A549 treated with AZD2906 at 1 μM for 4 hours (cell line): ENCODE data around the gene ELF2. TPM values are rescaled to one million over a fixed set of nuclear protein-coding genes. Genes with fewer than 3 reads are reported as not detected.

Experiments used
- total RNA-seq: library from RNA; stranded (reverse); fragments of 200-300 nt; extraction: Qiagen RNA extraction; gene quantifications from 5 replicates; pipeline ENCODE4 v1.2.3, GENCODE V29; 2022

The ELF2 gene
- total RNA-seq: 9.4 to 15.2 TPM (median 11.1 TPM) in 5 replicates

DNA sequence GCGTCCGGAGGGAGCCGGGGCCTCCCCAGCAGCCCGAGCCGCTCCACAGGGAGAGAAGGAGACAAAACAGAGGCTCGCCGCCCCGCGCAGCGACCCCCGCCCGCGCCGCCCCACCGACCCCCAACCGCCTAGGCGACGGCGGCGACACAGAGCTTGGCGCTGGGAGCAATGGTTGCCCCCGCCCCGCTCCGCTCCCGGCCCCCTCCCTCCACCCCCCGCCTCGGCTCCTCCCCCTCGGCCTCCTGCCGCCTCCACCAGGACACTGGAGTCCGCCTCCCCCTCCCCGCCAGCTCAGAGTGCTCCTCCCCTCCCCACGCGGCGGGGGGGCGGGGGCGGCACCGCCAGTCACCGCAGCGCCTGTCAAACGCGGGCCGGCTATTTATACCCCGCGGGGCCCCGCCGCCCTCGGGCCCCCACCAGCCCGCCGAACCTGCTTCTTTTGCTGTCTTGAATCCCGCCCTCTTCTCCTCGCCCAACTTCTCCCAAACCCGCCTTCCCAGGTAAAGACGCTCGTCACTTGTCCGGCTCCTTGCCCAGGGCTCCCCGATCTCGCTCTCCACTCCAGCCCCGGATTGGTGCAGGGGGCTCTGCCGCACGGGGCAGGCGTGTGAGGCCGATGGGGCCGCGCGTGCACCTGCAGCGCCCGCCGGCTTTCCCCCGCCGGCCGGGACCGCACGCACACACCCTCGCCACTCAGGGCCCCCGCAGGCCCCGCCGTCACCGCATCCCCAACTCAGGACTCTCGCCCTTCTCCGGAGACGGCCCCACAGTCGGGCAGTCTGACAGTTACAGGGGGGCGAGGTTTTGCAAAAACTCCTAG is at the start of gene ELF2:
ELF2 (minus strand) TSS at position 170 of the 820 bp plus-strand sequence. CDS start 39,517 bp downstream, outside the sequence.

DNA sequence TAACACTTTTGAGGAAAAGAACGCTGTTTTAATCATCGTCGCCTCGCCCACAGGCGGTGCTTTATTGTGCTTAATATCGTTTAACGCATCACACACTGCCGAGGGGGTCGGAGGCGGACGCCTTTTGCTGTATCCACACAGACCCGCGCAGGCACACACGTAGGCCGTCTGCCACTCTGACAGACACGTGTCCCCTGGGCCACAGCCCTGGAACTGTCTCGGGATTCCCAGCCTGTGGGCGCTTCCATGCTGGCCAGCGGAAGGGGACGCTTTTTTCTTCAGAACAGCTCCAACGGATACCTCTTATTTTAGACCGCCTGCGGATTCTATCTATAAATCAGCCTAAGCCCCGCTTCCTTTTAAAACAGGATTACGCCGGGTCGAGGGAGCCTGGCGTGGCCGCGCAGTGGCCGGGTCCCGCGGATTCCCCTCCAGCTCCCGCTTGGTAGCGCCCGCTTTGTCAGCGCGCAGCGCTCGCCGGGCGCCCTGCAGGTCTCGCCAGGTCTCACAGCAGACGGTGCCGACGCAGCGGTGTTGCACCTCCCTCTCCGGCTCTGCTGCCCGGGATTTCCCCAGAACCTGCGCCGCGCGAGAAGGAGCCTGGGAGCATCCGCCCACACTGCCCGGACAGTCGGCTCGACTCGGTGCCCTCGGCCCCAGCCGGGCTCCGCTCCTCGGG is 161.6 kb downstream of the ELF2 start, which contains the start of gene NOCT:
NOCT (plus strand) TSS at position 513 of the 679 bp plus-strand sequence. CDS start 201 bp downstream, outside the sequence.

Other genes with a start within 250 kb of the ELF2 start
- 6.3 to 9.4 TPM (median 8.0 TPM) in 5 replicates for gene NOCT, start 161.4 kb downstream of the ELF2 start, total RNA-seq
- 0.46 to 0.79 TPM (median 0.68 TPM) in 5 replicates for gene MGARP, start 103.0 kb upstream of the ELF2 start, total RNA-seq
- 20.0 to 35.2 TPM (median 23.8 TPM) in 5 replicates for gene NAA15, start 124.3 kb upstream of the ELF2 start, total RNA-seq
- 70.9 to 83.6 TPM (median 74.3 TPM) in 5 replicates for gene NDUFC1, start 125.3 kb upstream of the ELF2 start, total RNA-seq